Measurements from ENCODE around the gene CRTAC1. TPM values are rescaled to one million over a fixed set of nuclear protein-coding genes. Genes with fewer than 3 reads are reported as not detected.

CRTAC1 gene
- polyA plus RNA-seq, 1 of the 3 experiments (the other 2 are of a cell fraction): 0.05 TPM

DNA sequence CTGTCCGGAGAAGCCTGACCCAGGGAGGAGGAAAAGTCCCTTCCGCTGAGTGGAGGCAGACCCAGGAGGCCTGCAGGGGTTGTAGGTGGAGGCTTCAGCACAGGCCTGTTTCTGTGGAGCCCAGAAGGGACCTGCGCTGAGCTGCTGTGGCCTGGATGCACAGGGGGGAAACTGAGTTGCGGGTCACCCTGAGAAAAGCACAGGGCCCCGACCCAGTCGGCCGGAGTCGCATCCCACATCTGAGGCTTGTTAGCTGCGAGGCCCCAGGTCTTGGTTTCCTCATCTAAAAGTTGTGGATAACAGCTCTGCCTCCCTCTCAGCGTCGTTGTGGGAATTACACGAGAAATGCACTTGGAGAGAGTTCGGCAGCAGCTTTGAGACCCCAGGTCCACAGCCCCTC is 104.4 kb downstream of the CRTAC1 start:
- Histone ChIP-seq H3K79me2 (ENCODE audit: insufficient read depth) (no peaks in the 10 kb centered on the region), H2AFZ (ENCODE audit: low read depth) (no peak overlapping the region), H4K20me1 (ENCODE audit: insufficient read depth) (no peaks in the 10 kb centered on the region), H3K4me3 (ENCODE audit: low read depth in 2 of 2, low read length in 1 of 2) (no peak overlapping the region), H3K9me3 (no peaks in the 10 kb centered on the region), H3K4me1 (ENCODE audit: control insufficient read depth in 1 of 2, insufficient read depth in 2 of 2, low read depth in 1 of 2, low read length in 1 of 2) (no peaks in the 10 kb centered on the region), H3K4me2 (no peak overlapping the region), H3K9ac (no peak overlapping the region), H3F3A (replicated peaks; ENCODE audit: insufficient read depth) (no peaks in the 10 kb centered on the region), H3K27ac (ENCODE audit: low read depth in 2 of 2, low read length in 1 of 2) (no peak overlapping the region), H3K27me3 (ENCODE audit: insufficient read depth) (no peaks in the 10 kb centered on the region), H3K9me2 (no peaks in the 10 kb centered on the region), H3K36me3 (replicated peaks in 1 of 2; ENCODE audit: control insufficient read depth in 1 of 2, insufficient read depth in 2 of 2, low read length in 1 of 2) (no peaks in the 10 kb centered on the region)
- ChIA-PET CTCF (no interaction called here), POLR2A (no interaction called here)
- no peak for TF ChIP-seq TAF1 (IDR thresholded peaks at IDR 0.05; ENCODE audit: borderline replicate concordance, low read depth, low read length)
- TF ChIP-seq YY1 (IDR thresholded peaks at IDR 0.05; ENCODE audit: low read depth): no peak
- no peak for TF ChIP-seq EP300 (IDR thresholded peaks at IDR 0.05; ENCODE audit: borderline replicate concordance in 1 of 2, low read depth in 1 of 2, low read length in 1 of 2)
- no peak for TF ChIP-seq CHD2 (IDR thresholded peaks at IDR 0.05; ENCODE audit: low read length, partially characterized antibody)
- no peak for TF ChIP-seq RFX5 (IDR thresholded peaks at IDR 0.05; ENCODE audit: low read length)
- TF ChIP-seq, protein P1, sequence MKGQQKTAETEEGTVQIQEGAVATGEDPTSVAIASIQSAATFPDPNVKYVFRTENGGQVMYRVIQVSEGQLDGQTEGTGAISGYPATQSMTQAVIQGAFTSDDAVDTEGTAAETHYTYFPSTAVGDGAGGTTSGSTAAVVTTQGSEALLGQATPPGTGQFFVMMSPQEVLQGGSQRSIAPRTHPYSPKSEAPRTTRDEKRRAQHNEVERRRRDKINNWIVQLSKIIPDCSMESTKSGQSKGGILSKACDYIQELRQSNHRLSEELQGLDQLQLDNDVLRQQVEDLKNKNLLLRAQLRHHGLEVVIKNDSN (IDR thresholded peaks at IDR 0.05; ENCODE audit: borderline replicate concordance, low read depth): no peak
- WGBS (ENCODE audit: low lambda C conversion rate): 57% methylated on average over 9 of the region's 13 CpGs
- DNase-seq: no peak

DNA sequence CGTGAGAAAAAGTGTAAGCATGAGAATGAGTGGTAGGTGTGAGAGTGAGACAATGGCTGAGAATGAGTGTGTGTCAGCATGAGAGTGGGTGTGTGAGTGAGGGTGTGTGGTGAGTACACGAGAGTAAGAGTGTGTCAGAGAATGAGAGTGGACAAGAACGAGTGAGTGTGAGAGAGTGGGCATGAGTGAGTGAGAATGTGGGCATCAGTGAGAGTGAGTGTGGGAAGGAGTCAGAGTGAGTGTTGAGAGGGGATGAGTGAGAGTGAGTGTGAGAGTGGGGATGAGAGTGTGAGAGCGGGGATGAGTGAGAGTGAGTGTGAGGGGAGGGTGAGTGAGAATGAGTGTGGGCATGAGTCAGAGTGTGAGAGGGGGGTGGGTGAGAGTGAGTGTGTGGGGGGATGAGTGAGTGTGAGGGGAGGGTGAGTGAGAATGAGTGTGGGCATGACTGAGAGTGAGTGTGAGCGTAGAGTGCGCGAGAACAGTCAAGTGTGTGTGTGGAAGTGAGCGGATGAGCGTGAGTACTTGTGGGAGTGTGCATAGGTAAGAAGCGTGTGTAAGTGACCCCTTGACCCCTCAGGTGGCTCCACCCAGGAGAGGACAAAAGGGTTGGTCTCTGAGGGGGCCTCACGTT is 105.0 kb downstream of the CRTAC1 start:
- H3K36me3 ChIP-seq (replicated peaks in 1 of 2; ENCODE audit: control insufficient read depth in 1 of 2, insufficient read depth in 2 of 2, low read length in 1 of 2): no peaks in the 10 kb centered on the region
- no peaks in the 10 kb centered on the region for H3K9me3 ChIP-seq
- H3K27me3 ChIP-seq (ENCODE audit: insufficient read depth): no peaks in the 10 kb centered on the region
- H2AFZ ChIP-seq (ENCODE audit: low read depth): no peak overlapping the region
- no peaks in the 10 kb centered on the region for H3K4me1 ChIP-seq (ENCODE audit: control insufficient read depth in 1 of 2, insufficient read depth in 2 of 2, low read depth in 1 of 2, low read length in 1 of 2)
- no peak overlapping the region for H3K27ac ChIP-seq (ENCODE audit: low read depth in 2 of 2, low read length in 1 of 2)
- H3K4me3 ChIP-seq (ENCODE audit: low read depth in 2 of 2, low read length in 1 of 2): no peak overlapping the region
- H3K9me2 ChIP-seq: no peaks in the 10 kb centered on the region
- no peak overlapping the region for H3K9ac ChIP-seq
- CTCF ChIA-PET: interaction anchor here (12.3 kb wide), 1 partner anchor 118 kb away, joined by 319 read pairs; no protein-coding TSS in a partner anchor
- DNase-seq: no peak
- WGBS (ENCODE audit: low lambda C conversion rate): 63% methylated on average over 11 of the region's 11 CpGs
- no peaks in the 10 kb centered on the region for H3K79me2 ChIP-seq (ENCODE audit: insufficient read depth)
- POLR2A ChIA-PET: no interaction called here
- H3K4me2 ChIP-seq: no peak overlapping the region
- H4K20me1 ChIP-seq (ENCODE audit: insufficient read depth): no peaks in the 10 kb centered on the region
- no peaks in the 10 kb centered on the region for H3F3A ChIP-seq (replicated peaks; ENCODE audit: insufficient read depth)
- no peak for TF ChIP-seq SMC3 (IDR thresholded peaks at IDR 0.05; ENCODE audit: low read depth, low read length)
- TF ChIP-seq NRF1 (IDR thresholded peaks at IDR 0.05; ENCODE audit: low read depth, low read length): no peak
- TF ChIP-seq FOXJ3 (CRISPR knock-in tag; IDR thresholded peaks at IDR 0.05): no peak
- TF ChIP-seq CHD2 (IDR thresholded peaks at IDR 0.05; ENCODE audit: low read length, partially characterized antibody): no peak
- TF ChIP-seq FOSL2 (IDR thresholded peaks at IDR 0.05; ENCODE audit: borderline replicate concordance, low read depth): no peak
- no peak for TF ChIP-seq GATA2 (CRISPR knock-in tag; IDR thresholded peaks at IDR 0.05)
- no peak for TF ChIP-seq EP300 (IDR thresholded peaks at IDR 0.05; ENCODE audit: borderline replicate concordance in 1 of 2, low read depth in 1 of 2, low read length in 1 of 2)
- TF ChIP-seq RFX5 (IDR thresholded peaks at IDR 0.05; ENCODE audit: low read length): no peak
- no peak for TF ChIP-seq EZH2phosphoT487 (IDR thresholded peaks at IDR 0.05; ENCODE audit: borderline replicate concordance, low read depth)
- TF ChIP-seq, protein P2, sequence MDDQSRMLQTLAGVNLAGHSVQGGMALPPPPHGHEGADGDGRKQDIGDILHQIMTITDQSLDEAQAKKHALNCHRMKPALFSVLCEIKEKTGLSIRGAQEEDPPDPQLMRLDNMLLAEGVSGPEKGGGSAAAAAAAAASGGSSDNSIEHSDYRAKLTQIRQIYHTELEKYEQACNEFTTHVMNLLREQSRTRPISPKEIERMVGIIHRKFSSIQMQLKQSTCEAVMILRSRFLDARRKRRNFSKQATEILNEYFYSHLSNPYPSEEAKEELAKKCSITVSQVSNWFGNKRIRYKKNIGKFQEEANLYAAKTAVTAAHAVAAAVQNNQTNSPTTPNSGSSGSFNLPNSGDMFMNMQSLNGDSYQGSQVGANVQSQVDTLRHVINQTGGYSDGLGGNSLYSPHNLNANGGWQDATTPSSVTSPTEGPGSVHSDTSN (IDR thresholded peaks at IDR 0.05): no peak
- TF ChIP-seq, protein P3, sequence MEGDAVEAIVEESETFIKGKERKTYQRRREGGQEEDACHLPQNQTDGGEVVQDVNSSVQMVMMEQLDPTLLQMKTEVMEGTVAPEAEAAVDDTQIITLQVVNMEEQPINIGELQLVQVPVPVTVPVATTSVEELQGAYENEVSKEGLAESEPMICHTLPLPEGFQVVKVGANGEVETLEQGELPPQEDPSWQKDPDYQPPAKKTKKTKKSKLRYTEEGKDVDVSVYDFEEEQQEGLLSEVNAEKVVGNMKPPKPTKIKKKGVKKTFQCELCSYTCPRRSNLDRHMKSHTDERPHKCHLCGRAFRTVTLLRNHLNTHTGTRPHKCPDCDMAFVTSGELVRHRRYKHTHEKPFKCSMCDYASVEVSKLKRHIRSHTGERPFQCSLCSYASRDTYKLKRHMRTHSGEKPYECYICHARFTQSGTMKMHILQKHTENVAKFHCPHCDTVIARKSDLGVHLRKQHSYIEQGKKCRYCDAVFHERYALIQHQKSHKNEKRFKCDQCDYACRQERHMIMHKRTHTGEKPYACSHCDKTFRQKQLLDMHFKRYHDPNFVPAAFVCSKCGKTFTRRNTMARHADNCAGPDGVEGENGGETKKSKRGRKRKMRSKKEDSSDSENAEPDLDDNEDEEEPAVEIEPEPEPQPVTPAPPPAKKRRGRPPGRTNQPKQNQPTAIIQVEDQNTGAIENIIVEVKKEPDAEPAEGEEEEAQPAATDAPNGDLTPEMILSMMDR (IDR thresholded peaks at IDR 0.05): no peak
- TF ChIP-seq, protein P4, sequence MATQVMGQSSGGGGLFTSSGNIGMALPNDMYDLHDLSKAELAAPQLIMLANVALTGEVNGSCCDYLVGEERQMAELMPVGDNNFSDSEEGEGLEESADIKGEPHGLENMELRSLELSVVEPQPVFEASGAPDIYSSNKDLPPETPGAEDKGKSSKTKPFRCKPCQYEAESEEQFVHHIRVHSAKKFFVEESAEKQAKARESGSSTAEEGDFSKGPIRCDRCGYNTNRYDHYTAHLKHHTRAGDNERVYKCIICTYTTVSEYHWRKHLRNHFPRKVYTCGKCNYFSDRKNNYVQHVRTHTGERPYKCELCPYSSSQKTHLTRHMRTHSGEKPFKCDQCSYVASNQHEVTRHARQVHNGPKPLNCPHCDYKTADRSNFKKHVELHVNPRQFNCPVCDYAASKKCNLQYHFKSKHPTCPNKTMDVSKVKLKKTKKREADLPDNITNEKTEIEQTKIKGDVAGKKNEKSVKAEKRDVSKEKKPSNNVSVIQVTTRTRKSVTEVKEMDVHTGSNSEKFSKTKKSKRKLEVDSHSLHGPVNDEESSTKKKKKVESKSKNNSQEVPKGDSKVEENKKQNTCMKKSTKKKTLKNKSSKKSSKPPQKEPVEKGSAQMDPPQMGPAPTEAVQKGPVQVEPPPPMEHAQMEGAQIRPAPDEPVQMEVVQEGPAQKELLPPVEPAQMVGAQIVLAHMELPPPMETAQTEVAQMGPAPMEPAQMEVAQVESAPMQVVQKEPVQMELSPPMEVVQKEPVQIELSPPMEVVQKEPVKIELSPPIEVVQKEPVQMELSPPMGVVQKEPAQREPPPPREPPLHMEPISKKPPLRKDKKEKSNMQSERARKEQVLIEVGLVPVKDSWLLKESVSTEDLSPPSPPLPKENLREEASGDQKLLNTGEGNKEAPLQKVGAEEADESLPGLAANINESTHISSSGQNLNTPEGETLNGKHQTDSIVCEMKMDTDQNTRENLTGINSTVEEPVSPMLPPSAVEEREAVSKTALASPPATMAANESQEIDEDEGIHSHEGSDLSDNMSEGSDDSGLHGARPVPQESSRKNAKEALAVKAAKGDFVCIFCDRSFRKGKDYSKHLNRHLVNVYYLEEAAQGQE (IDR thresholded peaks at IDR 0.05; ENCODE audit: low read depth, low read length): no peak
- TF ChIP-seq SIN3A (IDR thresholded peaks at IDR 0.05; ENCODE audit: borderline replicate concordance, low read depth, low read length): no peak
- TF ChIP-seq, protein P5, sequence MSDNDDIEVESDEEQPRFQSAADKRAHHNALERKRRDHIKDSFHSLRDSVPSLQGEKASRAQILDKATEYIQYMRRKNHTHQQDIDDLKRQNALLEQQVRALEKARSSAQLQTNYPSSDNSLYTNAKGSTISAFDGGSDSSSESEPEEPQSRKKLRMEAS (IDR thresholded peaks at IDR 0.05; ENCODE audit: low read depth): no peak
